ENCODE results near the gene LAMTOR4.

Gene LAMTOR4

GRCh38 chr7:100148559-100149328, at the start of gene LAMTOR4:
Gene LAMTOR4 (plus strand): TSS chr7:100148918. CDS start chr7:100148973, 55 bp downstream.
- DNase-seq = peak; percentile 99

DNA sequence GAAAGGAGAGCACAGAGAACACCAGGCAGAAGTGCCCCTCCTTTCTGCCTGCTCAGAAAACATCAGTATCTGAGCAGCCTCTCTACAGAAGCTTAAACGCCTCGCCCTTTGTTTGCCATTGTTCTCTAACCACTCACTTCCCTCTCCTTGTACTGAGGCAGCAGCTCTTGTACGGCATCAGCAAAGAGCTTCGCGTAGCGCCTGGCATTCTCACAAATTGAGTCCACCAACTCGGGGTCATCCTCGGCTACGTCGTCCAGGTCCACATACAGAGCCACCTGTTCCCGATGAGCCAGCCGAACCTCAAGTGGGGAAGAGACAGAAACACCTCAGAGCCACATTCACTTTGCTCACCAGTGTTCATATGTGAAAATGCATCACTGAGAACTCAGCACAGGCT, 49.3 kb upstream of the LAMTOR4 start:
- no peak for DNase-seq

GRCh38 chr7:100100420-100101015, 48.2 kb upstream of the LAMTOR4 start:
- DNase-seq = peak; percentile 94

GRCh38 chr7:100101016-100101862, 47.5 kb upstream of the LAMTOR4 start, which contains the start of the genes AP4M1 and MCM7:
Gene AP4M1 (plus strand): TSS chr7:100101643. CDS start chr7:100101715, 72 bp downstream.
Gene MCM7 (minus strand): TSS chr7:100101397. CDS start chr7:100101294, 103 bp downstream.
- peak; percentile 99 for DNase-seq

GRCh38 chr7:100102950-100103840, 45.5 kb upstream of the LAMTOR4 start:
- DNase-seq = no peak

DNA sequence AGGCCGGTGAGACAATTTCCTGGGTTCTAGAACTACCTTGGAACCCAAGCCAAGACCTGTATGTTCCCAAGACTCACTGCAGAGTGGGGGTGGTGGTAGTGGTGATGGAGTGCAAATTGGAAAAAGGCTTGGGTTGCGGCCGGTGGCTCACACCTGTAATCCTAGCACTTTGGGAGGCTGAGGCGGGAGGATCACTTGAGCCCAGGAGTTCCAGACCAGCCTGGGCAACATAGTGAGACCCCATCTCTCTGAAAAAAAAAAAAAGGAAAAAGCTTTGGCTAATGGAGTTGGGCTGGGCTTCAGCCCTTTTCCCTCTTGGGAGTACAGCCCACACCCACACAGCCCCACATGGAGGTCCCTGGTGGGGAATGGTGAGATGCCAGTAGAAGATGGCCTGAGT, 43.2 kb upstream of the LAMTOR4 start:
- no peak for DNase-seq

GRCh38 chr7:100106633-100107032, 42.1 kb upstream of the LAMTOR4 start:
- no peak for DNase-seq

- no peak for DNase-seq
These were observed 41.5 kb upstream of the LAMTOR4 start for GRCh38 chr7:100107125-100107737.

DNA sequence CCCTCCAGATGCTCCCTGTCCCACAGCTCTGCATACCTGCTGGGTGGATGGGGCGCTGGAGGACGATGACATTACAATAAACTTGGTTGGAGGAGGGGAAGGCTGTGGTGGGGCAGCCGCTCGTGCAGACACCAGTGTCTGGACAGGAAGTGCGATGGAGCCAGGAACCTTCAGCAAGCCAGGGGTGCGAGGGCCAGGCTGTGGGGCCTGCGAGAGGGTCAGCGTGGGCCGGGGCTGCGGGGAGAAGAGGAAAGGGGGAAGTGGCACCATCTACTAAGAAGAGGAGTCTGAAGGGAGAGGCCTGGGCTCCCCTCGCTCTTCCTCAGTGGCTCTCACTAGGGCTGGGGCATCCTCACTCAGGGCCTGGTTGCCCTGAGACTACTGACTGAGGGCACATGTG, 40.8 kb upstream of the LAMTOR4 start:
- DNase-seq = no peak

- DNase-seq = no peak
These were observed 39.1 kb upstream of the LAMTOR4 start for GRCh38 chr7:100109521-100110163.

- DNase-seq = no peak
These were observed 37.6 kb upstream of the LAMTOR4 start for GRCh38 chr7:100111156-100111555.

DNA sequence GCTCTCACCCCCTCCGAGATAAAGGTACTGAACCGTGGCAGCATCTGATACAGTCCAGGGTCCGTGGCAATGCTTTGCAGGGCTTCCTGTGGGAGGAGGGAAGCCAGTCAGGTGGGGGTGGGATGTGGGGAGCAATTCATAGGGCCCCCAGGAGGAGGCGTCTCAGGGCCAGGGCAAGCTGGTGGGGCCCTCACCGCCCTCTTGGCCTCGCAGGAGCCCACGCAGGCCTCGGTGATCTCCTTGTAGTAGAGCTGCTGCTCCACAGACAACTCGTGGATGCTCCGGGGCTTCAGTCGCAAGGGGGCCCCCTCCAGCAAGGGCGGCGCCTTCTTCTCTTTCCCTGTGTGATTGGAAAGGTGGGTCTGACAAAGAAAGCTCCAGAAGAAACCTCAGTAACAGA, 36.8 kb upstream of the LAMTOR4 start:
- DNase-seq = no peak

DNA sequence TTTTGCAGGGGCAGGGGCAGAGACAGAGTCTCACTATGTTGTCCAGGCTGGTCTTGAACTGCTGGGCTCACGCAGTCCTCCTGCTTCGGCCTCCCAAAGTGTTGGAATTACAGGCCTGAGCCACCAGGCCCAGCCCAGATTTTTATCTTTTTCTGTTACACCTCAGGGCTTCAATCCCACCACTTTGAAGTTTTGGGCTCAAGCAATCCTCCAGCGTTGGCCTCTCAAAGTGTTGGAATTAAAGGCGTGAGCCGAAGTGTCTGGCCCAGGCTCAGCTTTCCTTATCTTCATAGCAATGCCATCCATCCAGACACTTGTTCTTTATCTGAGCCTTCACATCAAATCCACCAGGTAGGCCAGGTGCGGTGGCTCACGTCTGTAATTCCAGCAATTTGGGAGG, 33.7 kb upstream of the LAMTOR4 start:
- no peak for DNase-seq

- DNase-seq = peak; percentile 68
These were observed 30.2 kb upstream of the LAMTOR4 start for GRCh38 chr7:100118388-100119071.

- peak; percentile 97 for DNase-seq
These were observed 29.4 kb upstream of the LAMTOR4 start, which contains the start of the genes CNPY4 and TAF6 for GRCh38 chr7:100119072-100119969. Gene CNPY4 (plus strand): TSS chr7:100119634. CDS start chr7:100119745, 111 bp downstream. Gene TAF6 (minus strand): TSS chr7:100119358. CDS start chr7:100114209, 5,149 bp downstream.

DNA sequence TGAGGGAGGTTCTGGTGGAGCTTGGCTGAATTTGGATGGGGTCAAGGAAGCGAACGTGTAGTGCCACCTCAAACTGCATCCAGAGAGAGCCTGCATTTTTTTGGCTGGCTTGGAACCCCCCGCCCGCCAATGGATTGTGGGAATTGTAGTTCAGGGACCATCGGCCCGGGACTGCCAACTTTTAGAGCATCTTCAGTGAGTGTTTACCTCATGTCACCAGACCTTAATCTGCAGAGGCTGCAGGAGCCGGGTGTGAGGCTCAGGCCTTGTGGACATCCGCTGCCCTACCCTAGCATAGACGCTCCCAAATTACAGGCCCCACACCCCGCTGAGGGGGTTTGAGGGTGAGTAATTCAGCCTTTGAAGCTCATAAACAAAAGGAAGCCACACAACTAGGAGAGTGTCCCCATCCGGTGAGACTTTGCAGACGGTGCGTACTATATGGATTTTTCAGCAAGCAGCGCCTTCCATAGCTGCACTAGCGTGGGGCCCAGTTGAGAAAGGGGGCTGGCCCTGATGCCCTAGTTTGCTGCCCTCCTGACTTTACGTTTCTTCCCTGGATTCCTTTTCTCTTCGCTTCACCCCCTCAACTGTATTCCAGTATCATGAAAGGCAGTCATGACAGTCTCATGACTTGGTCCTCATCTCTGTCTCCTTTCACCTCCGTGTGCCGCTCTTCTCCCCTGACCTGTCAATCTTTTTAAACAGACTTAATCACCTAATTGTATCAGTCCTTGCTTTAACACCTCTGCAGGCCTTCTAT, 28.6 kb upstream of the LAMTOR4 start:
- DNase-seq = peak; percentile 65

GRCh38 chr7:100120733-100121036, 28.0 kb upstream of the LAMTOR4 start:
- DNase-seq = no peak

DNA sequence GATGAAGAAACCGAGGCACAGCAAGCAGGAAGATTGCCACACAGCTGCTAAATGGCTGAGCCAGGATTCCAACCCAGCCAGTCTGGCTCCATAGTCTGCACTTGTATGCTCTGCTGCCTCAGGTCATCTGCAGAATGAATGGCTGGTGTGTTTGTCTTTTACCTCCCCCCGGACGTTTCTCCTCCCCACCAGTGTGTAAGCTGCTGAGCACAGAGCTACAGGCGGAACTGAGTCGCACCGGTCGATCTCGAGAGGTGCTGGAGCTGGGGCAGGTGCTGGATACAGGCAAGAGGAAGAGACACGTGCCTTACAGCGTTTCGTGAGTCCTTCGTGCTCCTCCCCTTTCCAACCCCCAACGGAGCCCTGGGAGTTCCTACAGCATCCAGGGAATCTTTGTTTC, 26.7 kb upstream of the LAMTOR4 start:
- DNase-seq = peak; percentile 72

GRCh38 chr7:100122568-100122967, 26.1 kb upstream of the LAMTOR4 start:
- no peak for DNase-seq

Data from NCI-H526 treated with DMSO at 0.1 percent for 48 hours (cell line).